ENCODE data around the gene SH3RF3.

The SH3RF3 gene

GRCh38 chr2:109336296-109336695, 207.3 kb downstream of the SH3RF3 start:
- Histone ChIP-seq H3K14ac (ENCODE audit: low read length) (no peak overlapping the region), H2BK120ac (ENCODE audit: insufficient read depth, low read length, poor library complexity) (no peak overlapping the region), H3K79me1 (ENCODE audit: low read length) (no peaks in the 10 kb centered on the region), H3K23ac (ENCODE audit: low read length) (no peak overlapping the region), H4K91ac (ENCODE audit: low read depth, low read length) (no peak overlapping the region), H3K4me3 (ENCODE audit: low read depth, low read length) (no peak overlapping the region), H2AFZ (ENCODE audit: insufficient read depth, low read length, poor library complexity) (no peak overlapping the region), H4K8ac (ENCODE audit: low read depth, low read length) (no peak overlapping the region), H2AK5ac (ENCODE audit: low read length) (no peak overlapping the region), H3K4ac (ENCODE audit: low read depth, low read length) (no peak overlapping the region), H3K9me3 (ENCODE audit: insufficient read depth, low read depth, low read length) (peaks cover 2% of the 10 kb centered on the region), H3K4me1 (ENCODE audit: control insufficient read depth in 1 of 2, insufficient read depth in 2 of 2, low read length in 2 of 2) (peaks cover 10 to 11% of the 10 kb centered on the region in 2 experiments), H3K27ac (ENCODE audit: low read depth, low read length) (no peak overlapping the region), H3K79me2 (ENCODE audit: control insufficient read depth, insufficient read depth, low read length, poor library complexity) (no peaks in the 10 kb centered on the region), H3K18ac (ENCODE audit: low read length) (no peak overlapping the region), H3K4me2 (ENCODE audit: low read length) (no peak overlapping the region), H3K36me3 (ENCODE audit: control insufficient read depth in 1 of 2, insufficient read depth in 2 of 2, low read length in 2 of 2) (no peaks in the 10 kb centered on the region), H2BK12ac (ENCODE audit: low read length) (no peak overlapping the region), H4K12ac (ENCODE audit: low read depth, low read length) (no peak overlapping the region), H2BK5ac (ENCODE audit: low read depth, low read length, poor library complexity) (no peak overlapping the region), H3K9ac (ENCODE audit: low read length) (no peak overlapping the region), H3K27me3 (ENCODE audit: insufficient read depth, low read length) (no peaks in the 10 kb centered on the region)
- no peak for DNase-seq
- no CpG with 5 or more reads among the region's 6 CpGs for WGBS (ENCODE audit: extremely low coverage, insufficient coverage, insufficient read length)

- Histone ChIP-seq H3K9me3 (ENCODE audit: insufficient read depth, low read depth, low read length) (peaks cover 2% of the 10 kb centered on the region), H3K79me2 (ENCODE audit: control insufficient read depth, insufficient read depth, low read length, poor library complexity) (no peaks in the 10 kb centered on the region), H2BK5ac (ENCODE audit: low read depth, low read length, poor library complexity) (no peak overlapping the region), H3K36me3 (ENCODE audit: control insufficient read depth in 1 of 2, insufficient read depth in 2 of 2, low read length in 2 of 2) (no peaks in the 10 kb centered on the region), H3K27ac (ENCODE audit: low read depth, low read length) (no peak overlapping the region), H3K9ac (ENCODE audit: low read length) (no peak overlapping the region), H4K12ac (ENCODE audit: low read depth, low read length) (no peak overlapping the region), H3K4ac (ENCODE audit: low read depth, low read length) (no peak overlapping the region), H3K4me2 (ENCODE audit: low read length) (no peak overlapping the region), H3K23ac (ENCODE audit: low read length) (no peak overlapping the region), H2BK120ac (ENCODE audit: insufficient read depth, low read length, poor library complexity) (no peak overlapping the region), H2AFZ (ENCODE audit: insufficient read depth, low read length, poor library complexity) (no peak overlapping the region), H3K27me3 (ENCODE audit: insufficient read depth, low read length) (no peaks in the 10 kb centered on the region), H2AK5ac (ENCODE audit: low read length) (no peak overlapping the region), H3K79me1 (ENCODE audit: low read length) (no peaks in the 10 kb centered on the region), H3K4me1 (ENCODE audit: control insufficient read depth in 1 of 2, insufficient read depth in 2 of 2, low read length in 2 of 2) (peaks cover 7 to 8% of the 10 kb centered on the region in 2 experiments), H3K4me3 (ENCODE audit: low read depth, low read length) (no peak overlapping the region), H2BK12ac (ENCODE audit: low read length) (no peak overlapping the region), H3K18ac (ENCODE audit: low read length) (no peak overlapping the region), H4K91ac (ENCODE audit: low read depth, low read length) (no peak overlapping the region), H3K14ac (ENCODE audit: low read length) (no peak overlapping the region), H4K8ac (ENCODE audit: low read depth, low read length) (no peak overlapping the region)
- DNase-seq: no peak
- no CpG with 5 or more reads among the region's 9 CpGs for WGBS (ENCODE audit: extremely low coverage, insufficient coverage, insufficient read length)
Measured at GRCh38 chr2:109337221-109337620, 208.2 kb downstream of the SH3RF3 start.

GRCh38 chr2:109339519-109339966, 210.5 kb downstream of the SH3RF3 start:
- Histone ChIP-seq H3K4me2 (ENCODE audit: low read length) (no peak overlapping the region), H4K91ac (ENCODE audit: low read depth, low read length) (no peak overlapping the region), H3K4ac (ENCODE audit: low read depth, low read length) (no peak overlapping the region), H2BK12ac (ENCODE audit: low read length) (no peak overlapping the region), H2AK5ac (ENCODE audit: low read length) (no peak overlapping the region), H4K12ac (ENCODE audit: low read depth, low read length) (no peak overlapping the region), H3K9me3 (ENCODE audit: insufficient read depth, low read depth, low read length) (peaks cover 2% of the 10 kb centered on the region), H3K18ac (ENCODE audit: low read length) (no peak overlapping the region), H3K36me3 (ENCODE audit: control insufficient read depth in 1 of 2, insufficient read depth in 2 of 2, low read length in 2 of 2) (no peaks in the 10 kb centered on the region), H4K8ac (ENCODE audit: low read depth, low read length) (no peak overlapping the region), H3K4me3 (ENCODE audit: low read depth, low read length) (no peak overlapping the region), H2BK5ac (ENCODE audit: low read depth, low read length, poor library complexity) (no peak overlapping the region), H3K27ac (ENCODE audit: low read depth, low read length) (no peak overlapping the region), H3K14ac (ENCODE audit: low read length) (no peak overlapping the region), H2AFZ (ENCODE audit: insufficient read depth, low read length, poor library complexity) (no peak overlapping the region), H2BK120ac (ENCODE audit: insufficient read depth, low read length, poor library complexity) (no peak overlapping the region), H3K79me1 (ENCODE audit: low read length) (no peaks in the 10 kb centered on the region), H3K4me1 (ENCODE audit: control insufficient read depth in 1 of 2, insufficient read depth in 2 of 2, low read length in 2 of 2) (no peaks in the 10 kb centered on the region), H3K9ac (ENCODE audit: low read length) (no peak overlapping the region), H3K27me3 (ENCODE audit: insufficient read depth, low read length) (no peaks in the 10 kb centered on the region), H3K79me2 (ENCODE audit: control insufficient read depth, insufficient read depth, low read length, poor library complexity) (no peaks in the 10 kb centered on the region), H3K23ac (ENCODE audit: low read length) (no peak overlapping the region)
- DNase-seq: no peak
- WGBS (ENCODE audit: extremely low coverage, insufficient coverage, insufficient read length): no CpG with 5 or more reads among the region's 6 CpGs

GRCh38 chr2:109340381-109340780, 211.4 kb downstream of the SH3RF3 start:
- WGBS (ENCODE audit: extremely low coverage, insufficient coverage, insufficient read length): no CpG with 5 or more reads among the region's 4 CpGs
- H3K36me3 ChIP-seq (ENCODE audit: control insufficient read depth in 1 of 2, insufficient read depth in 2 of 2, low read length in 2 of 2): no peaks in the 10 kb centered on the region
- no peaks in the 10 kb centered on the region for H3K79me1 ChIP-seq (ENCODE audit: low read length)
- no peak overlapping the region for H2BK120ac ChIP-seq (ENCODE audit: insufficient read depth, low read length, poor library complexity)
- no peak for DNase-seq
- no peaks in the 10 kb centered on the region for H3K4me1 ChIP-seq (ENCODE audit: control insufficient read depth in 1 of 2, insufficient read depth in 2 of 2, low read length in 2 of 2)
- H2BK5ac ChIP-seq (ENCODE audit: low read depth, low read length, poor library complexity): no peak overlapping the region
- H2AK5ac ChIP-seq (ENCODE audit: low read length): no peak overlapping the region
- no peak overlapping the region for H4K8ac ChIP-seq (ENCODE audit: low read depth, low read length)
- no peak overlapping the region for H3K9ac ChIP-seq (ENCODE audit: low read length)
- H4K12ac ChIP-seq (ENCODE audit: low read depth, low read length): no peak overlapping the region
- H2BK12ac ChIP-seq (ENCODE audit: low read length): no peak overlapping the region
- H3K14ac ChIP-seq (ENCODE audit: low read length): no peak overlapping the region
- no peak overlapping the region for H3K23ac ChIP-seq (ENCODE audit: low read length)
- no peak overlapping the region for H4K91ac ChIP-seq (ENCODE audit: low read depth, low read length)
- H3K4me2 ChIP-seq (ENCODE audit: low read length): no peak overlapping the region
- H3K4ac ChIP-seq (ENCODE audit: low read depth, low read length): no peak overlapping the region
- no peak overlapping the region for H3K27ac ChIP-seq (ENCODE audit: low read depth, low read length)
- peaks cover 2% of the 10 kb centered on the region for H3K9me3 ChIP-seq (ENCODE audit: insufficient read depth, low read depth, low read length)
- H3K27me3 ChIP-seq (ENCODE audit: insufficient read depth, low read length): no peaks in the 10 kb centered on the region
- no peak overlapping the region for H3K4me3 ChIP-seq (ENCODE audit: low read depth, low read length)
- H3K18ac ChIP-seq (ENCODE audit: low read length): no peak overlapping the region
- no peak overlapping the region for H2AFZ ChIP-seq (ENCODE audit: insufficient read depth, low read length, poor library complexity)
- no peaks in the 10 kb centered on the region for H3K79me2 ChIP-seq (ENCODE audit: control insufficient read depth, insufficient read depth, low read length, poor library complexity)

Data from trophoblast cell (in vitro differentiated cells and primary cell).